HepG2 (cell line): ENCODE data around the gene HARBI1. TPM values are rescaled to one million over a fixed set of nuclear protein-coding genes. Genes with fewer than 3 reads are reported as not detected.

Experiments used
- AHR ChIP-seq: IDR thresholded peaks from 2 replicates; pipeline ENCODE4 v1.6.1; 2018; ENCODE audit warnings: missing genetic modification reagents, missing compliant biosample characterization
- CBX5 ChIP-seq: sonication (generic); formaldehyde crosslinking; IDR thresholded peaks from 2 replicates; pipeline ENCODE4 v1.4.0; 2020; ENCODE audit warnings: missing genetic modification reagents, borderline replicate concordance
- FOXP4 ChIP-seq: sonication (generic); formaldehyde crosslinking; IDR thresholded peaks from 2 replicates; pipeline ENCODE4 v1.4.0; 2020; ENCODE audit warnings: missing genetic modification reagents
- HMGA1 ChIP-seq: sonication (generic); formaldehyde crosslinking; conservative IDR thresholded peaks from 2 replicates; pipeline ENCODE4 v1.4.0; 2020; ENCODE audit warnings: missing genetic modification reagents
- KLF6 ChIP-seq: IDR thresholded peaks from 2 replicates; pipeline ENCODE4 v1.8.0; 2016; ENCODE audit warnings: missing biosample characterization, missing genetic modification reagents
- LCORL ChIP-seq, 2 experiments: fragments of 450-650 bp in 1 of 2; sonication (generic) in 1 of 2; formaldehyde crosslinking in 1 of 2; IDR thresholded peaks; 2 replicates each; pipeline versions ENCODE4 v1.5.0 to v1.6.1; 2017 to 2020; ENCODE audit warnings: antibody characterized with exemption in 1 of 2, missing genetic modification reagents in 1 of 2
- MED8 ChIP-seq: sonication (generic); formaldehyde crosslinking; IDR thresholded peaks from 2 replicates; pipeline ENCODE4 v1.8.1; 2023; ENCODE audit warnings: mild to moderate bottlenecking, missing genetic modification reagents; ENCODE audit not compliant: insufficient replicate concordance
- MIER2 ChIP-seq: IDR thresholded peaks from 2 replicates; pipeline ENCODE4 v1.6.1; 2016; ENCODE audit warnings: missing biosample characterization, missing genetic modification reagents
- NAIF1 ChIP-seq: sonication (generic); formaldehyde crosslinking; IDR thresholded peaks from 2 replicates; pipeline ENCODE4 v1.5.0; 2020; ENCODE audit warnings: mild to moderate bottlenecking, missing genetic modification reagents, borderline replicate concordance
- PHF8 ChIP-seq: sonication (generic); formaldehyde crosslinking; IDR thresholded peaks from 2 replicates; pipeline ENCODE4 v1.5.0; 2020; ENCODE audit warnings: missing genetic modification reagents
- PPARG ChIP-seq: conservative IDR thresholded peaks from 2 replicates; pipeline ENCODE4 v1.6.1; 2016; ENCODE audit warnings: missing biosample characterization, missing genetic modification reagents
- THAP11 ChIP-seq: IDR thresholded peaks from 2 replicates; pipeline ENCODE4 v1.6.1; 2016; ENCODE audit warnings: missing biosample characterization, missing genetic modification reagents
- ZBTB26 ChIP-seq: IDR thresholded peaks from 2 replicates; pipeline ENCODE4 v1.6.1; 2016; ENCODE audit warnings: missing compliant biosample characterization, missing genetic modification reagents, borderline replicate concordance
- ZBTB38 ChIP-seq: sonication (generic); formaldehyde crosslinking; IDR thresholded peaks from 2 replicates; pipeline ENCODE4 v1.5.1; 2020; ENCODE audit warnings: mild to moderate bottlenecking, missing genetic modification reagents
- ZFP91 ChIP-seq: sonication (generic); formaldehyde crosslinking; IDR thresholded peaks from 2 replicates; pipeline ENCODE4 v1.9.0; 2022; ENCODE audit warnings: missing genetic modification reagents, mild to moderate bottlenecking, borderline replicate concordance
- ZFX ChIP-seq: sonication (generic); formaldehyde crosslinking; IDR thresholded peaks from 2 replicates; pipeline ENCODE4 v1.4.0; 2020; ENCODE audit warnings: mild to moderate bottlenecking, low read depth, missing genetic modification reagents, moderate library complexity
- ZNF12 ChIP-seq: sonication (generic); formaldehyde crosslinking; IDR thresholded peaks from 2 replicates; pipeline ENCODE4 v1.5.0; 2020; ENCODE audit warnings: missing genetic modification reagents
- ZNF235 ChIP-seq: sonication (generic); formaldehyde crosslinking; IDR thresholded peaks from 2 replicates; pipeline ENCODE4 v1.8.1; 2023; ENCODE audit warnings: mild to moderate bottlenecking, missing genetic modification reagents, borderline replicate concordance
- ZNF576 ChIP-seq: sonication (generic); formaldehyde crosslinking; IDR thresholded peaks from 2 replicates; pipeline ENCODE4 v1.4.0; 2020; ENCODE audit warnings: mild to moderate bottlenecking, missing genetic modification reagents
- ZNF691 ChIP-seq: sonication (generic); formaldehyde crosslinking; IDR thresholded peaks from 2 replicates; pipeline ENCODE4 v1.4.0; 2020; ENCODE audit warnings: missing genetic modification reagents, low read depth, mild to moderate bottlenecking, borderline replicate concordance
- polyA plus RNA-seq, 8 experiments: library from polyadenylated mRNA; depleted of rRNA in 3 of 8; stranded (reverse) in 7 of 8; unstranded in 1 of 8; fragments of >200 nt; fragmentation: Illumina TruSeq in 4 of 8; extraction: Trizol in 4 of 8; gene quantifications; 2 replicates each; pipeline versions ENCODE4 v1.2.1 to v1.2.3, GENCODE V29; 2011 to 2016; ENCODE audit warnings: low read depth in 4 of 8, missing spikeins in 1 of 8, mixed read lengths in 1 of 8; ENCODE audit not compliant: insufficient read depth in 1 of 8
- total RNA-seq, 5 experiments: library from RNA; depleted of rRNA; stranded (reverse); fragments of >200 nt; fragmentation: Illumina TruSeq; extraction: Trizol; gene quantifications; 2 replicates each; pipeline ENCODE4 v1.2.3, GENCODE V29; 2016; ENCODE audit warnings: low read depth in 1 of 5

HARBI1 gene
- total and polyA plus RNA-seq, 2 of the 13 experiments (the other 11 are each of a cell fraction or from before 2014, with no cell fraction given): 2.5 to 4.8 TPM

DNA sequence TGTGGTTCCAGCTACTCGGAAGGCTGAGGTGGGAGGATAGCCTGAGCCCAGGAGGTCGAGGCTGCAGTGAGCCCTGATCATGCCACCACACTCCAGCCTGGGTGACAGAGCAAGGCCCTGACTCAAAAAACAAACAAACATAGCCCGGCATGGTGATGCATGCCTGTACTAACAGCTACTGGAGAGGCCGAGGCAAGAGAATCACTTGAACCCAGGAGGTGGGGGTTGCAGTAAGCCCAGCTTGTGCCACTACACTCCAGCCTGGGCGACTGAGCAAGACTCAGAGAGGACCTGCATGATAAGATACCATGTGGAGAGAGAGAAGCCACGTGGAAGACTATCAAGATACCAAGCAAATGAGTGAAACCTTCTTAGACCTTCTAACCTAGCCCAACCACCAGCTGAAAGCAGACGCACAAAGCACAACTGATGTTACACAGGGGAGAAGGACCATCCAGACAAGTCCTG lies 59.3 kb downstream of the HARBI1 start (continued):
- peak; percentile 54; the same call in 1 of the 2 replicates for TF ChIP-seq FOXP4
- no peak for TF ChIP-seq ZBTB26 (CRISPR knock-in tag)
- no peak for TF ChIP-seq ZNF576 (CRISPR knock-in tag)
- no peak for TF ChIP-seq MED8 (CRISPR knock-in tag)
- peak; percentile 60; the same call in 1 of the 2 replicates for TF ChIP-seq CBX5 (CRISPR knock-in tag)
- no peak for TF ChIP-seq LCORL (IDR thresholded peaks at IDR 0.05)
- TF ChIP-seq LCORL (CRISPR knock-in tag; IDR thresholded peaks at IDR 0.05): peak; percentile 32; the same call in 1 of the 2 replicates
- TF ChIP-seq ZFX (CRISPR knock-in tag): peak; percentile 68
- TF ChIP-seq KLF6 (CRISPR knock-in tag): 0 out of 2 replicates have a peak, but pooled peaks have one; percentile 26
- TF ChIP-seq ZNF12 (CRISPR knock-in tag): peak; percentile 34; the same call in 1 of the 2 replicates
- no peak for TF ChIP-seq ZNF235 (CRISPR knock-in tag)
- 0 out of 2 replicates have a peak, but pooled peaks have one; percentile 55 for TF ChIP-seq AHR
- 0 out of 2 replicates have a peak, but pooled peaks have one; percentile 17 for TF ChIP-seq PPARG (CRISPR knock-in tag)
- TF ChIP-seq HMGA1: no peak
- 0 out of 2 replicates have a peak, but pooled peaks have one; percentile 34 for TF ChIP-seq THAP11
- TF ChIP-seq ZNF691 (CRISPR knock-in tag): no peak; the same call in 1 of the 2 replicates
- TF ChIP-seq MIER2: 0 out of 2 replicates have a peak, but pooled peaks have one; percentile 31
- TF ChIP-seq ZBTB38 (CRISPR knock-in tag): peak; percentile 73; the same call in 1 of the 2 replicates
- TF ChIP-seq PHF8: no peak
- no peak for TF ChIP-seq NAIF1 (CRISPR knock-in tag)
- 0 out of 2 replicates have a peak, but pooled peaks have one; percentile 38 for TF ChIP-seq ZFP91 (CRISPR knock-in tag)
